Spleen (tissue), 7 donors: ENCODE data around the gene SPNS1.

Source experiments
- POLR2A ChIP-seq, 3 donors: fragments of 450-650 bp; IDR thresholded peaks; one replicate each; pipeline ENCODE4 v1.5.1; 2017; ENCODE audit warnings: antibody characterized with exemption in 3 of 3, mild to moderate bottlenecking in 1 of 3
- POLR2AphosphoS5 ChIP-seq, 3 donors: sonication (generic); formaldehyde crosslinking; IDR thresholded peaks; one replicate each; pipeline ENCODE4 v1.5.1; 2017; ENCODE audit warnings: antibody characterized with exemption in 3 of 3
- TF ChIP-seq, protein P1 (sequence below), 11 experiments: fragments of 200-600 bp in 7 of 11; fragments of 450-650 bp in 4 of 11; sonication (generic) in 4 of 11; IDR thresholded peaks in 8 of 11; conservative IDR thresholded peaks in 3 of 11; 1 replicate in 7 of 11; 2 replicates in 4 of 11; pipeline versions ENCODE4 v1.4.0 to v1.8.0; 2016 to 2021; ENCODE audit warnings: antibody characterized with exemption in 11 of 11, inconsistent platforms in 4 of 11, mild to moderate bottlenecking in 1 of 11
- donor health status: DM: no; HTN: no; CAD: no; lungs with moderate emphysema.
- donor health status: DM: no; HTN: no; CAD: no.
- donor health status: DM: no; HTN: no; CAD: no.

DNA sequence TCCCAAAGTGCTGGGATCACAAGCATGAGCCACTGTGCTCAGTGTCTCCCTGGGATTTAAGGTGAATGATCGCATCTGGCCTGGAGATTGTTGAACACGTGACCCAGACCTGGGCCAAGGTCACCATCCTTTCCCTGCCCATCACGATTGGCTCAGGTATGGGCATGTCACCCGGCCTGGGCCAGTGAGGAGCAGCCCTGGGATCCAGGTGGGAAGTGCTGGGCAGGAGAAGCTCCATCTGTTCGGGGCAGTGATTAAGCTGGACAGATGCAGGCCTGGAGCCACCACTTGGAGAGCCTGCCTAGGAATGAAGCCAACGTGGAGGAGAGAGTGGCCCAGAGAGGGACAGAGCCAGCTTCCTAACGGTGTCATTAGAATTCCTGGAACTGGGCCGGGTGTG is 17.1 kb downstream of the SPNS1 start:
- TF ChIP-seq, protein P1, sequence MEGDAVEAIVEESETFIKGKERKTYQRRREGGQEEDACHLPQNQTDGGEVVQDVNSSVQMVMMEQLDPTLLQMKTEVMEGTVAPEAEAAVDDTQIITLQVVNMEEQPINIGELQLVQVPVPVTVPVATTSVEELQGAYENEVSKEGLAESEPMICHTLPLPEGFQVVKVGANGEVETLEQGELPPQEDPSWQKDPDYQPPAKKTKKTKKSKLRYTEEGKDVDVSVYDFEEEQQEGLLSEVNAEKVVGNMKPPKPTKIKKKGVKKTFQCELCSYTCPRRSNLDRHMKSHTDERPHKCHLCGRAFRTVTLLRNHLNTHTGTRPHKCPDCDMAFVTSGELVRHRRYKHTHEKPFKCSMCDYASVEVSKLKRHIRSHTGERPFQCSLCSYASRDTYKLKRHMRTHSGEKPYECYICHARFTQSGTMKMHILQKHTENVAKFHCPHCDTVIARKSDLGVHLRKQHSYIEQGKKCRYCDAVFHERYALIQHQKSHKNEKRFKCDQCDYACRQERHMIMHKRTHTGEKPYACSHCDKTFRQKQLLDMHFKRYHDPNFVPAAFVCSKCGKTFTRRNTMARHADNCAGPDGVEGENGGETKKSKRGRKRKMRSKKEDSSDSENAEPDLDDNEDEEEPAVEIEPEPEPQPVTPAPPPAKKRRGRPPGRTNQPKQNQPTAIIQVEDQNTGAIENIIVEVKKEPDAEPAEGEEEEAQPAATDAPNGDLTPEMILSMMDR (IDR thresholded peaks at IDR 0.05 in 8 of 11, conservative IDR thresholded peaks at IDR 0.05 in 3 of 11) = no peak
- no peak for TF ChIP-seq POLR2A (IDR thresholded peaks at IDR 0.05)
- TF ChIP-seq POLR2AphosphoS5 (IDR thresholded peaks at IDR 0.05) = peak in 1 of 3 donors; percentile 34
